Left lobe of liver (tissue), 2 donors: ENCODE results near the gene CABP5. TPM values are rescaled to one million over a fixed set of nuclear protein-coding genes. Genes with fewer than 3 reads are reported as not detected.

Experiments
- ATAC-seq: fragments of 200-7000 bp; cut with Tn5 transposase; one replicate; pipeline ENCODE4 v1.9.1; 2020; ENCODE audit warnings: mild to moderate bottlenecking, moderate library complexity
- DNase-seq: peaks from one replicate; pipeline ENCODE4 v3.0.0-alpha.2; 2020; ENCODE audit warnings: low spot score
- total RNA-seq: library from RNA; stranded (reverse); gene quantifications from one replicate; pipeline ENCODE4 v1.2.1, GENCODE V29; 2021
- donor health status: DM: no; HTN: no; CAD: no; lungs with moderate emphysema.
- donor health status: DM: no; HTN: yes; CAD: no.

CABP5 gene
- total RNA-seq, 1 donor from 2014 or later: not detected

GRCh38 chr19:48033604-48034003 is 10.3 kb downstream of the CABP5 start:
- ATAC-seq (no peak), DNase-seq (no peak)

- ATAC-seq (no peak), DNase-seq (no peak)
These were observed 13.8 kb downstream of the CABP5 start for GRCh38 chr19:48030073-48030472.

GRCh38 chr19:48029431-48029830 is 14.4 kb downstream of the CABP5 start:
- ATAC-seq (no peak), DNase-seq (no peak)

- ATAC-seq: no peak
- no peak for DNase-seq
These were observed 18.4 kb downstream of the CABP5 start for GRCh38 chr19:48025480-48025879.

GRCh38 chr19:48023518-48023917 is 20.4 kb downstream of the CABP5 start:
- ATAC-seq: no peak
- DNase-seq: no peak

- no peak for DNase-seq
- no peak for ATAC-seq
These were observed 20.9 kb downstream of the CABP5 start for GRCh38 chr19:48023011-48023410.

GRCh38 chr19:48020686-48021085 is 23.2 kb downstream of the CABP5 start:
- DNase-seq: no peak
- ATAC-seq: no peak

- DNase-seq (no peak), ATAC-seq (no peak)
These were observed 32.7 kb downstream of the CABP5 start for GRCh38 chr19:48010932-48011758.

- DNase-seq: no peak
- no peak for ATAC-seq
These were observed 37.1 kb downstream of the CABP5 start for GRCh38 chr19:48006762-48007161.

- no peak for ATAC-seq
These were observed 39.6 kb downstream of the CABP5 start for GRCh38 chr19:48004236-48004635.

GRCh38 chr19:48000846-48001245 is 43.0 kb downstream of the CABP5 start:
- ATAC-seq (no peak), DNase-seq (no peak)

More at GRCh38 chr19:48004236-48004635, 39.6 kb downstream of the CABP5 start:
- no peak for DNase-seq

GRCh38 chr19:47998800-47999199 is 45.1 kb downstream of the CABP5 start:
- DNase-seq: no peak
- no peak for ATAC-seq

GRCh38 chr19:47996230-47996727 is 47.6 kb downstream of the CABP5 start:
- ATAC-seq: no peak
- DNase-seq: no peak

- no peak for ATAC-seq
- DNase-seq: no peak
These were observed 49.6 kb downstream of the CABP5 start, which contains the start of gene ELSPBP1 for GRCh38 chr19:47994209-47994802. Gene ELSPBP1, plus strand, starts transcription at chr19:47994632. Its CDS starts 14,036 bp downstream, at chr19:48008668.

GRCh38 chr19:47992070-47992469 is 51.8 kb downstream of the CABP5 start, which contains the start of gene BSPH1:
Gene BSPH1, minus strand, starts transcription at chr19:47992170. Its CDS starts 89 bp downstream, at chr19:47992081.
- no peak for ATAC-seq
- DNase-seq: no peak

- no peak for ATAC-seq
These were observed 52.6 kb downstream of the CABP5 start for GRCh38 chr19:47991191-47991808.

More at GRCh38 chr19:47991191-47991808, 52.6 kb downstream of the CABP5 start:
- no peak for DNase-seq

Other genes with a start within 250 kb of the CABP5 start
- gene TPRX1, start 239.5 kb downstream of the CABP5 start, total RNA-seq: not detected
- gene CRX, start 222.1 kb downstream of the CABP5 start, total RNA-seq: not detected
- not detected for gene TPRX2, start 184.8 kb downstream of the CABP5 start, total RNA-seq
- gene SULT2A1, start 157.8 kb downstream of the CABP5 start, total RNA-seq: 347 TPM
- not detected for gene BSPH1, start 51.9 kb downstream of the CABP5 start, total RNA-seq
- gene ELSPBP1, start 49.4 kb downstream of the CABP5 start, total RNA-seq: not detected
- gene PLA2G4C, start 66.7 kb upstream of the CABP5 start, total RNA-seq: 4.5 TPM
- gene LIG1, start 126.3 kb upstream of the CABP5 start, total RNA-seq: 9.8 TPM
- gene ZSWIM9, start 126.6 kb upstream of the CABP5 start, total RNA-seq: 3.2 TPM
- 17.4 TPM for gene CARD8, start 211.8 kb upstream of the CABP5 start, total RNA-seq
- not detected for gene ZNF114, start 226.0 kb upstream of the CABP5 start, total RNA-seq